A673 (cell line): ENCODE results near the gene GANC. TPM values are rescaled to one million over a fixed set of nuclear protein-coding genes. Genes with fewer than 3 reads are reported as not detected.

Experiments used
- BruUV-seq: library from RNA; stranded (reverse); fragments of 400-500 nt; replicated peaks from 2 replicates; lab custom pipeline; 2021; lab: Mats Ljungman, UMichigan
- CTCF ChIA-PET: fragments of 300-600 bp; sonication (Branson Sonifier 250); formaldehyde crosslinking; loops from one replicate; lab custom pipeline; 2022; ENCODE audit warnings: antibody characterized with exemption; lab: Charles Lee
- POLR2A ChIA-PET: fragments of 300-600 bp; sonication (Branson Sonifier 250); formaldehyde crosslinking; loops from one replicate; lab custom pipeline; 2022; ENCODE audit warnings: antibody characterized with exemption; ENCODE audit not compliant: low non-redundant PET; lab: Charles Lee
- DNase-seq: peaks from one replicate; pipeline ENCODE4 v3.0.0-alpha.2; 2015; ENCODE audit warnings: low spot score
- H3K27ac ChIP-seq: fragments of 200-600 bp; sonication (generic); 2 replicates; pipeline ENCODE4 v1.5.1; 2016; ENCODE audit warnings: mixed run types, low read depth, mild to moderate bottlenecking, mixed read lengths, antibody characterized with exemption, low read length; ENCODE audit not compliant: poor library complexity, severe bottlenecking
- H3K27me3 ChIP-seq: fragments of 200-600 bp; sonication (generic); replicated peaks from 2 replicates; pipeline ENCODE4 v1.6.1; 2017; ENCODE audit warnings: mixed run types, low read depth, mild to moderate bottlenecking, mixed read lengths, antibody characterized with exemption, low read length; ENCODE audit not compliant: insufficient read depth, poor library complexity
- H3K36me3 ChIP-seq: fragments of 200-600 bp; sonication (generic); 2 replicates; pipeline ENCODE4 v1.6.1; 2016; ENCODE audit warnings: mixed run types, mild to moderate bottlenecking, mixed read lengths, antibody characterized with exemption, low read length; ENCODE audit not compliant: insufficient read depth, poor library complexity, severe bottlenecking
- H3K4me1 ChIP-seq: fragments of 200-600 bp; sonication (generic); 2 replicates; pipeline ENCODE4 v1.6.1; 2017; ENCODE audit warnings: mixed run types, mild to moderate bottlenecking, mixed read lengths, antibody characterized with exemption, low read length; ENCODE audit not compliant: insufficient read depth, poor library complexity, severe bottlenecking
- H3K4me3 ChIP-seq: fragments of 200-600 bp; sonication (generic); 2 replicates; pipeline ENCODE4 v1.5.1; 2016; ENCODE audit warnings: low read depth, mixed run types, mild to moderate bottlenecking, mixed read lengths, low read length; ENCODE audit not compliant: poor library complexity, severe bottlenecking
- H3K9me3 ChIP-seq: fragments of 200-600 bp; sonication (generic); 2 replicates; pipeline ENCODE4 v1.6.1; 2016; ENCODE audit warnings: mixed run types, low read depth, mild to moderate bottlenecking, mixed read lengths, antibody characterized with exemption, low read length; ENCODE audit not compliant: poor library complexity, severe bottlenecking
- EZH2 ChIP-seq: fragments of 200-600 bp; sonication (generic); IDR thresholded peaks from 2 replicates; pipeline ENCODE4 v1.6.1; 2017; ENCODE audit warnings: borderline replicate concordance, low read depth, mild to moderate bottlenecking, mixed read lengths, antibody characterized with exemption, low read length; ENCODE audit not compliant: poor library complexity, severe bottlenecking
- intact Hi-C: fragments of 100-400 bp; cut with micrococcal nuclease; formaldehyde crosslinking; loops from one replicate; pipeline ENCODE4 v1.10.0; 2022; ENCODE audit not compliant: unreplicated experiment
- total RNA-seq: library from RNA; stranded (reverse); gene quantifications from 2 replicates; pipeline ENCODE4 v1.2.3, GENCODE V29; 2021
- TF ChIP-seq, protein P1 (sequence below): fragments of 300-800, 200-600 bp; sonication (generic); conservative IDR thresholded peaks from 2 replicates; pipeline ENCODE4 v1.5.1; 2017; ENCODE audit warnings: low read depth, mild to moderate bottlenecking, antibody characterized with exemption, low read length, moderate library complexity, mixed read lengths

The GANC gene
- total RNA-seq, 1 experiment from 2014 or later = 28.2 TPM

- no peak for DNase-seq
- intact Hi-C loops = no loop called here
- H3K27ac ChIP-seq = no peak overlapping the region
- TF ChIP-seq, protein P1, sequence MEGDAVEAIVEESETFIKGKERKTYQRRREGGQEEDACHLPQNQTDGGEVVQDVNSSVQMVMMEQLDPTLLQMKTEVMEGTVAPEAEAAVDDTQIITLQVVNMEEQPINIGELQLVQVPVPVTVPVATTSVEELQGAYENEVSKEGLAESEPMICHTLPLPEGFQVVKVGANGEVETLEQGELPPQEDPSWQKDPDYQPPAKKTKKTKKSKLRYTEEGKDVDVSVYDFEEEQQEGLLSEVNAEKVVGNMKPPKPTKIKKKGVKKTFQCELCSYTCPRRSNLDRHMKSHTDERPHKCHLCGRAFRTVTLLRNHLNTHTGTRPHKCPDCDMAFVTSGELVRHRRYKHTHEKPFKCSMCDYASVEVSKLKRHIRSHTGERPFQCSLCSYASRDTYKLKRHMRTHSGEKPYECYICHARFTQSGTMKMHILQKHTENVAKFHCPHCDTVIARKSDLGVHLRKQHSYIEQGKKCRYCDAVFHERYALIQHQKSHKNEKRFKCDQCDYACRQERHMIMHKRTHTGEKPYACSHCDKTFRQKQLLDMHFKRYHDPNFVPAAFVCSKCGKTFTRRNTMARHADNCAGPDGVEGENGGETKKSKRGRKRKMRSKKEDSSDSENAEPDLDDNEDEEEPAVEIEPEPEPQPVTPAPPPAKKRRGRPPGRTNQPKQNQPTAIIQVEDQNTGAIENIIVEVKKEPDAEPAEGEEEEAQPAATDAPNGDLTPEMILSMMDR = no peak
- TF ChIP-seq EZH2 = no peak
- ChIA-PET CTCF (no interaction called here), POLR2A (no interaction called here)
- no peak overlapping the region for H3K4me3 ChIP-seq
- H3K4me1 ChIP-seq = no peaks in the 10 kb centered on the region
- H3K9me3 ChIP-seq = no peaks in the 10 kb centered on the region
- no TSS peak for BruUV-seq
- H3K36me3 ChIP-seq = peaks cover 41% of the 10 kb centered on the region
- no peaks in the 10 kb centered on the region for H3K27me3 ChIP-seq
Observed at GRCh38 chr15:42239528-42240182, 33.3 kb upstream of the GANC start.

DNA sequence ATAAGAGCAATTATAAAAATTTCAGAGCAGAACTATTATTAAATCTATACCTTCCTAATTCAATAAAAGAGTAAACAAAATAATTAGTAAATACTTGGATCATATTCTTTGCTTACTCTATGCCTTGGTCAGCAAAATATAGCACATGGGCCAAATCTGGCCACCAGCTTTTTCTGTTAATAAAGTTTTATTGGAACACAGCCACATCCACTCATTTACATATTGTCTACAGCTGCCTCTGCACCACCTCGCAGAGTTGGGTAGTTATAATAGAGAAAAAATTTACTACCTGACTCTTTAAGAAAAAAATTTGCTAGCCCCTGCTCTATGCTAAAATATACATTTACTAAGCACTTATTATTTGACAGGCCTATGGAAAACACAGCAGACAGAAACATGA lies 32.2 kb upstream of the GANC start:
- H3K36me3 ChIP-seq = peaks cover 35% of the 10 kb centered on the region
- H3K4me1 ChIP-seq = no peaks in the 10 kb centered on the region
- POLR2A ChIA-PET = no interaction called here
- H3K27ac ChIP-seq = no peak overlapping the region
- H3K4me3 ChIP-seq = no peak overlapping the region
- intact Hi-C loops = no loop called here
- no TSS peak for BruUV-seq
- DNase-seq = no peak
- H3K9me3 ChIP-seq = no peaks in the 10 kb centered on the region
- TF ChIP-seq EZH2 = no peak
- TF ChIP-seq, protein P1 = no peak
- H3K27me3 ChIP-seq = no peaks in the 10 kb centered on the region
- CTCF ChIA-PET = no interaction called here

DNA sequence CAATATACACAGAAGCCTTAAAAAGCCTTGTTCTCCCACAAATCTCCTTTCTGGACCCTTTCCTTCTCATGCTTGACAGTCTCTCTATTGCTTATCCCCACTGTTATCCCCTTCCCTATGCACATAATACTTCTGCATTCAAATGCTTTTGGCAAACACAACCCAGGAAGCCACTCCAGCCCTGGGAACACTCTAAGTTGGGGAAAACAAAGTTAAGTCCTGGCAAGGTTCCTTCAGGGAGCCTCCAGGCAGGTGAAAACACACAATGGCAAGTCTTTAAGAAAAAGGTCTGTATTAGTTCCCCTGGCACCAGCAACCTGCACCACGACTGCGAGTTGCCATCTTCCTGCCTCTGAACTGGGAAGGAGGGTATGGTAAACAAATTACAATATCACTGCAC lies 19.7 kb upstream of the GANC start:
- H3K27me3 ChIP-seq = no peaks in the 10 kb centered on the region
- DNase-seq = no peak
- BruUV-seq = no TSS peak
- CTCF ChIA-PET = no interaction called here
- POLR2A ChIA-PET = no interaction called here
- H3K27ac ChIP-seq = no peak overlapping the region
- H3K9me3 ChIP-seq = peaks cover 19% of the 10 kb centered on the region
- H3K4me3 ChIP-seq = no peak overlapping the region
- H3K36me3 ChIP-seq = peaks cover 62% of the 10 kb centered on the region
- H3K4me1 ChIP-seq = no peaks in the 10 kb centered on the region
- TF ChIP-seq, protein P1 = no peak
- no peak for TF ChIP-seq EZH2
- intact Hi-C loops = no loop called here
